SK-N-SH treated with all-trans-retinoic acid at 6 μM for 48 hours (cell line): ENCODE measurements around the gene CLDN24.

ENCODE experiments used
- ATAC-seq: fragments of 200-7000 bp; cut with Tn5 transposase; 3 replicates; pipeline ENCODE4 v1.9.1; 2020; ENCODE audit warnings: mild to moderate bottlenecking, moderate library complexity
- BACH2 ChIP-seq: fragments of 250-450 bp; sonication (Bioruptor Pico); IDR thresholded peaks from 2 replicates; pipeline ENCODE4 v1.9.0; 2021; ENCODE audit warnings: mild to moderate bottlenecking, borderline replicate concordance
- ESRRG ChIP-seq: fragments of 250-450 bp; sonication (Bioruptor Pico); IDR thresholded peaks from 2 replicates; pipeline ENCODE4 v1.6.1; 2021; ENCODE audit warnings: mild to moderate bottlenecking
- GLIS3 ChIP-seq: fragments of 250-450 bp; sonication (Bioruptor Pico); IDR thresholded peaks from 2 replicates; pipeline ENCODE4 v1.5.0; 2020; ENCODE audit warnings: mild to moderate bottlenecking, moderate library complexity
- ISL1 ChIP-seq: fragments of 250-450 bp; sonication (Bioruptor Pico); IDR thresholded peaks from 2 replicates; pipeline ENCODE4 v2.1.2; 2022; ENCODE audit warnings: mild to moderate bottlenecking, moderate library complexity
- OSR1 ChIP-seq: fragments of 250-450 bp; sonication (Bioruptor Pico); IDR thresholded peaks from 2 replicates; pipeline ENCODE4 v1.8.0; 2022; ENCODE audit warnings: moderate library complexity, mild to moderate bottlenecking, inconsistent platforms
- PPARA ChIP-seq: fragments of 250-450 bp; sonication (Bioruptor Pico); IDR thresholded peaks from 2 replicates; pipeline ENCODE4 v1.5.0; 2020; ENCODE audit warnings: mild to moderate bottlenecking, borderline replicate concordance
- RARB ChIP-seq: fragments of 250-450 bp; sonication (Bioruptor Pico); IDR thresholded peaks from 2 replicates; pipeline ENCODE4 v1.8.0; 2021; ENCODE audit warnings: mild to moderate bottlenecking, moderate library complexity
- SNAI2 ChIP-seq: fragments of 250-450 bp; sonication (Bioruptor Pico); IDR thresholded peaks from 2 replicates; pipeline ENCODE4 v1.5.0; 2020; ENCODE audit warnings: mild to moderate bottlenecking, moderate library complexity
- TCF4 ChIP-seq: fragments of 250-450 bp; sonication (Bioruptor Pico); IDR thresholded peaks from 2 replicates; pipeline ENCODE4 v1.8.0; 2021; ENCODE audit warnings: mild to moderate bottlenecking, moderate library complexity, borderline replicate concordance
- TOX ChIP-seq: fragments of 250-450 bp; sonication (Bioruptor Pico); IDR thresholded peaks from 2 replicates; pipeline ENCODE4 v1.8.0; 2021; ENCODE audit warnings: mild to moderate bottlenecking, moderate library complexity, borderline replicate concordance
- ZFP30 ChIP-seq: fragments of 450-650 bp; formaldehyde crosslinking; IDR thresholded peaks from 2 replicates; pipeline ENCODE4 v1.5.0; 2022; ENCODE audit warnings: mild to moderate bottlenecking, moderate library complexity
- ZNF565 ChIP-seq: fragments of 450-650 bp; formaldehyde crosslinking; conservative IDR thresholded peaks from 2 replicates; pipeline ENCODE4 v1.5.0; 2020; ENCODE audit warnings: low read depth, mild to moderate bottlenecking, moderate library complexity
- ZNF8 ChIP-seq: fragments of 450-650 bp; formaldehyde crosslinking; IDR thresholded peaks from 2 replicates; pipeline ENCODE4 v1.5.0; 2020; ENCODE audit warnings: mild to moderate bottlenecking, moderate library complexity
- TF ChIP-seq, protein P1 (sequence below): fragments of 250-450 bp; sonication (Bioruptor Pico); IDR thresholded peaks from 2 replicates; pipeline ENCODE4 v1.8.0; 2021; ENCODE audit warnings: low read depth, mild to moderate bottlenecking, moderate library complexity, borderline replicate concordance
- TF ChIP-seq, protein P2 (sequence below): fragments of 250-450 bp; sonication (Bioruptor Pico); IDR thresholded peaks from 2 replicates; pipeline ENCODE4 v1.8.0; 2020; ENCODE audit warnings: mild to moderate bottlenecking, moderate library complexity, borderline replicate concordance
- TF ChIP-seq, protein P3 (sequence below): fragments of 250-450 bp; sonication (Bioruptor Pico); IDR thresholded peaks from 2 replicates; pipeline ENCODE4 v1.5.1; 2021; ENCODE audit warnings: mild to moderate bottlenecking, moderate library complexity
- TF ChIP-seq, protein P4 (sequence below): fragments of 250-450 bp; sonication (Bioruptor Pico); IDR thresholded peaks from 2 replicates; pipeline ENCODE4 v1.5.1; 2020; ENCODE audit warnings: low read depth, mild to moderate bottlenecking, moderate library complexity
- TF ChIP-seq, protein P5 (sequence below): fragments of 250-450 bp; sonication (Bioruptor Pico); IDR thresholded peaks from 2 replicates; pipeline ENCODE4 v1.5.0; 2020; ENCODE audit warnings: mild to moderate bottlenecking, moderate library complexity

CLDN24 gene

DNA sequence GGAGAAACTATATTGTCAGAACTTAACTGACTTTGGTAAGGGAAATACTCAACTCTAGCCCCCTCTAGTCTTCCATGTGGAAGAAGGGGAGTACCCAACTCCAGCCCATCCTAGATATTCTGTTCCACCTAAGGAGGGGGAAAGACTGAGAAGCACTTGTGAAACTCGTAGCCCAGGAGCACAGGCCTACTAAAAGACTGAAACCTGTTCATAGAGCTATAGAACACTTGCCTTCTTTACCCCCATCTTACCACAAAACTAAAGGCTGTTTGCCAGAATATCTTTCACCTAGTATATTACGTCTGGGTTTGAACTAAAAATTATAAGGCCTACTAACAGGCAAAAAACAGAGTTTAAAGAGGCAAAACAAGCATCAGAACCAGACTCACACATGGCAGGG is 17.7 kb downstream of the CLDN24 start:
- no peak for ATAC-seq
- TF ChIP-seq ISL1 (CRISPR knock-in tag) (no peak), RARB (CRISPR knock-in tag) (no peak), ESRRG (CRISPR knock-in tag) (no peak), TOX (CRISPR knock-in tag) (no peak), SNAI2 (CRISPR knock-in tag) (no peak)
- TF ChIP-seq, protein P1, sequence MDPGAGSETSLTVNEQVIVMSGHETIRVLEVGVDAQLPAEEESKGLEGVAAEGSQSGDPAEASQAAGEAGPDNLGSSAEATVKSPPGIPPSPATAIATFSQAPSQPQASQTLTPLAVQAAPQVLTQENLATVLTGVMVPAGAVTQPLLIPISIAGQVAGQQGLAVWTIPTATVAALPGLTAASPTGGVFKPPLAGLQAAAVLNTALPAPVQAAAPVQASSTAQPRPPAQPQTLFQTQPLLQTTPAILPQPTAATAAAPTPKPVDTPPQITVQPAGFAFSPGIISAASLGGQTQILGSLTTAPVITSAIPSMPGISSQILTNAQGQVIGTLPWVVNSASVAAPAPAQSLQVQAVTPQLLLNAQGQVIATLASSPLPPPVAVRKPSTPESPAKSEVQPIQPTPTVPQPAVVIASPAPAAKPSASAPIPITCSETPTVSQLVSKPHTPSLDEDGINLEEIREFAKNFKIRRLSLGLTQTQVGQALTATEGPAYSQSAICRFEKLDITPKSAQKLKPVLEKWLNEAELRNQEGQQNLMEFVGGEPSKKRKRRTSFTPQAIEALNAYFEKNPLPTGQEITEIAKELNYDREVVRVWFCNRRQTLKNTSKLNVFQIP (CRISPR knock-in tag): no peak
- TF ChIP-seq, protein P2, sequence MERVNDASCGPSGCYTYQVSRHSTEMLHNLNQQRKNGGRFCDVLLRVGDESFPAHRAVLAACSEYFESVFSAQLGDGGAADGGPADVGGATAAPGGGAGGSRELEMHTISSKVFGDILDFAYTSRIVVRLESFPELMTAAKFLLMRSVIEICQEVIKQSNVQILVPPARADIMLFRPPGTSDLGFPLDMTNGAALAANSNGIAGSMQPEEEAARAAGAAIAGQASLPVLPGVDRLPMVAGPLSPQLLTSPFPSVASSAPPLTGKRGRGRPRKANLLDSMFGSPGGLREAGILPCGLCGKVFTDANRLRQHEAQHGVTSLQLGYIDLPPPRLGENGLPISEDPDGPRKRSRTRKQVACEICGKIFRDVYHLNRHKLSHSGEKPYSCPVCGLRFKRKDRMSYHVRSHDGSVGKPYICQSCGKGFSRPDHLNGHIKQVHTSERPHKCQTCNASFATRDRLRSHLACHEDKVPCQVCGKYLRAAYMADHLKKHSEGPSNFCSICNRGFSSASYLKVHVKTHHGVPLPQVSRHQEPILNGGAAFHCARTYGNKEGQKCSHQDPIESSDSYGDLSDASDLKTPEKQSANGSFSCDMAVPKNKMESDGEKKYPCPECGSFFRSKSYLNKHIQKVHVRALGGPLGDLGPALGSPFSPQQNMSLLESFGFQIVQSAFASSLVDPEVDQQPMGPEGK (CRISPR knock-in tag): no peak
- TF ChIP-seq, protein P3, sequence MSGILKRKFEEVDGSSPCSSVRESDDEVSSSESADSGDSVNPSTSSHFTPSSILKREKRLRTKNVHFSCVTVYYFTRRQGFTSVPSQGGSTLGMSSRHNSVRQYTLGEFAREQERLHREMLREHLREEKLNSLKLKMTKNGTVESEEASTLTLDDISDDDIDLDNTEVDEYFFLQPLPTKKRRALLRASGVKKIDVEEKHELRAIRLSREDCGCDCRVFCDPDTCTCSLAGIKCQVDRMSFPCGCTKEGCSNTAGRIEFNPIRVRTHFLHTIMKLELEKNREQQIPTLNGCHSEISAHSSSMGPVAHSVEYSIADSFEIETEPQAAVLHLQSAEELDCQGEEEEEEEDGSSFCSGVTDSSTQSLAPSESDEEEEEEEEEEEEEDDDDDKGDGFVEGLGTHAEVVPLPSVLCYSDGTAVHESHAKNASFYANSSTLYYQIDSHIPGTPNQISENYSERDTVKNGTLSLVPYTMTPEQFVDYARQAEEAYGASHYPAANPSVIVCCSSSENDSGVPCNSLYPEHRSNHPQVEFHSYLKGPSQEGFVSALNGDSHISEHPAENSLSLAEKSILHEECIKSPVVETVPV: no peak

DNA sequence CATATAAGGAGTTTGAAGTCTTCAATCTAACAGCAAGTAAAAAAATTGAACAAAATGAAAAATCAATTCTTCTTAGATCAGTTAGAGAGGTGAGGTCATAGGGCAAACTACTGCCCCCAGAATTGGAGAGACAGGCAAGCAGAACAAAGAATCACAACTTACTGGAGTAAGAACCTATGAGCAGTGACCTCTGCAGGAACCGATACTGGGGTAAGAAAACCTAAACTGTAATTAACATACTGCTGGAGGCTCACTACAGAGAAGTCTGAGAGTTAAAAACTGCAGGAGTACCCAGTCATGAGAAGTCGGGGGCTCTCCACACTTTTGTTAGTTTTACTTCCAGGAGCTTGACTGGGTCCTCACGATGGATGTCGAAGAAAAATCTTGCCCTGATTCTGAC is 18.2 kb downstream of the CLDN24 start:
- ATAC-seq: no peak
- no peak for TF ChIP-seq ZNF565

DNA sequence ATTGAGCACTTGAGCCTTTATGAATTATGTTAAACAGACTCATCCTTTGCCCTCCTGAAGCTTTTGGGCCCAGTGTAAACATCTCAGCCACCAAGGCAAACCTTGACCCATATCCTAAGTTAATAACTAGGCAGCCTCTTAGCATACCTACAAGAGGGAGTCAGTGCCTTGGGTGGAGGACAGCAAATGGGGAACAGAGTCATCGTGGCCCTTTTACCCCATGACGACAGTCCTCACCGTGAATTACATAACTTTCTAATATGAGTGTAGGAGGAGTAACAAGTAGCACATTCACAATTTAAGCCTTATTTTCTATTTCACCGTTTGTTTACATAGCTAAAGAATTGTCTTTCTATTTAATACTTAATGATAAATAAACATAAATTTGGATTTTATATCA is 18.9 kb downstream of the CLDN24 start:
- no peak for ATAC-seq
- TF ChIP-seq, protein P4, sequence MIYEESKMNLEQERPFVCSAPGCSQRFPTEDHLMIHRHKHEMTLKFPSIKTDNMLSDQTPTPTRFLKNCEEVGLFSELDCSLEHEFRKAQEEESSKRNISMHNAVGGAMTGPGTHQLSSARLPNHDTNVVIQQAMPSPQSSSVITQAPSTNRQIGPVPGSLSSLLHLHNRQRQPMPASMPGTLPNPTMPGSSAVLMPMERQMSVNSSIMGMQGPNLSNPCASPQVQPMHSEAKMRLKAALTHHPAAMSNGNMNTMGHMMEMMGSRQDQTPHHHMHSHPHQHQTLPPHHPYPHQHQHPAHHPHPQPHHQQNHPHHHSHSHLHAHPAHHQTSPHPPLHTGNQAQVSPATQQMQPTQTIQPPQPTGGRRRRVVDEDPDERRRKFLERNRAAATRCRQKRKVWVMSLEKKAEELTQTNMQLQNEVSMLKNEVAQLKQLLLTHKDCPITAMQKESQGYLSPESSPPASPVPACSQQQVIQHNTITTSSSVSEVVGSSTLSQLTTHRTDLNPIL (CRISPR knock-in tag): no peak
- no peak for TF ChIP-seq OSR1
- TF ChIP-seq, all 23 proteins: peak for 0

DNA sequence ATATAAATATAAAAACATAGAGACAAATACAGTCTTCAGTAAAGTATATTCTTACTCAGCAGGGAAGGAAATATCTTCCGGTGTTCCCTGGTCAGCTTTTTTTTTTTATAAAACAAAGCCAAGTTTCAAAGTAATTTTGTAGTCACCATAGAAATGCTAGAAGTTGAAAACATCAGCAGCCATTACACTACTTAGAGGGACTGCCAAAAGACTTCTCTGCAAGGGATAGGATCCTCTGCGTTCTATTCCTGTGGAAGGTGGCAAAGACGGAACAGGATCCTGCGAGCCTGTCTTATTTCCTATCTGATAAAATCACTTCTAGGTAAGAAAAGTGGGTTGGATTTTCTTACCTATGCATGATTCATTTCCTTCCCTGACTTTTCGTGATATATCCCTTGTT is 21.6 kb downstream of the CLDN24 start:
- ATAC-seq: no peak
- no peak for TF ChIP-seq PPARA
- TF ChIP-seq, all 23 proteins: peak for 0

DNA sequence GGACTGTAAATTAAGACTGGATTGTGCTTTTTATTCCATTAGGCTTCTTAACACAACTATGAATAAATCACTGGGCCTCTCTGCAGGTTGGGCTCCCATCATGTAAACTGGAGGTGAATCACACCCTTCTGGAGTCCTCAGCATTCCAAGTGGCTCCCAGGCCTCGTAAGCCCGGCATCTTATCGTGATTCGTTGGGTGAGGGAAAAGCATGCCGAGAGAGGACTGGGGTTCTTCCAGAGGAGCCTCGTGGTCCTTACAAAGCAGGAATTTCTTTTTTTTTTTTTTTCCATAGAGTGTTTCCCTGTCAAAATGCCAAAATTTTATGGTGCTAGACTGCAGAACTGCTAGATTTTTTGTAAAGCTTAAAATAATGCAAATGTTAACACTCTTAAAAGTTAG is 22.2 kb downstream of the CLDN24 start:
- ATAC-seq: no peak
- TF ChIP-seq ZNF565: no peak
- TF ChIP-seq, protein P5, sequence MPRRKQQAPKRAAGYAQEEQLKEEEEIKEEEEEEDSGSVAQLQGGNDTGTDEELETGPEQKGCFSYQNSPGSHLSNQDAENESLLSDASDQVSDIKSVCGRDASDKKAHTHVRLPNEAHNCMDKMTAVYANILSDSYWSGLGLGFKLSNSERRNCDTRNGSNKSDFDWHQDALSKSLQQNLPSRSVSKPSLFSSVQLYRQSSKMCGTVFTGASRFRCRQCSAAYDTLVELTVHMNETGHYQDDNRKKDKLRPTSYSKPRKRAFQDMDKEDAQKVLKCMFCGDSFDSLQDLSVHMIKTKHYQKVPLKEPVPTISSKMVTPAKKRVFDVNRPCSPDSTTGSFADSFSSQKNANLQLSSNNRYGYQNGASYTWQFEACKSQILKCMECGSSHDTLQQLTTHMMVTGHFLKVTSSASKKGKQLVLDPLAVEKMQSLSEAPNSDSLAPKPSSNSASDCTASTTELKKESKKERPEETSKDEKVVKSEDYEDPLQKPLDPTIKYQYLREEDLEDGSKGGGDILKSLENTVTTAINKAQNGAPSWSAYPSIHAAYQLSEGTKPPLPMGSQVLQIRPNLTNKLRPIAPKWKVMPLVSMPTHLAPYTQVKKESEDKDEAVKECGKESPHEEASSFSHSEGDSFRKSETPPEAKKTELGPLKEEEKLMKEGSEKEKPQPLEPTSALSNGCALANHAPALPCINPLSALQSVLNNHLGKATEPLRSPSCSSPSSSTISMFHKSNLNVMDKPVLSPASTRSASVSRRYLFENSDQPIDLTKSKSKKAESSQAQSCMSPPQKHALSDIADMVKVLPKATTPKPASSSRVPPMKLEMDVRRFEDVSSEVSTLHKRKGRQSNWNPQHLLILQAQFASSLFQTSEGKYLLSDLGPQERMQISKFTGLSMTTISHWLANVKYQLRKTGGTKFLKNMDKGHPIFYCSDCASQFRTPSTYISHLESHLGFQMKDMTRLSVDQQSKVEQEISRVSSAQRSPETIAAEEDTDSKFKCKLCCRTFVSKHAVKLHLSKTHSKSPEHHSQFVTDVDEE (CRISPR knock-in tag): no peak
- no peak for TF ChIP-seq TOX (CRISPR knock-in tag)
- no peak for TF ChIP-seq OSR1
- no peak for TF ChIP-seq GLIS3
- no peak for TF ChIP-seq ZNF8
- TF ChIP-seq TCF4 (CRISPR knock-in tag): no peak
- TF ChIP-seq ZFP30: no peak
- TF ChIP-seq BACH2 (CRISPR knock-in tag): no peak
- TF ChIP-seq, protein P1 (CRISPR knock-in tag): no peak
